MM.1S (cell line): ENCODE results near the gene MYO1E.

Experiments used
- DNase-seq: peaks from one replicate; pipeline ENCODE4 v3.0.0-alpha.2; 2015
- H2AFZ ChIP-seq: fragments of 300-600 bp; sonication (generic); 2 replicates; pipeline ENCODE4 v1.6.0; 2016; ENCODE audit warnings: antibody characterized with exemption, low read length
- H3F3A ChIP-seq: fragments of 300-600 bp; sonication (generic); 2 replicates; pipeline ENCODE4 v1.6.1; 2016; ENCODE audit warnings: mild to moderate bottlenecking, antibody characterized with exemption, low read length, moderate library complexity, mixed read lengths; ENCODE audit not compliant: insufficient read depth
- H3K27ac ChIP-seq: fragments of 300-600 bp; sonication (generic); 2 replicates; pipeline ENCODE4 v1.5.1; 2016; ENCODE audit warnings: mild to moderate bottlenecking, low read length
- H3K27me3 ChIP-seq: fragments of 300-600 bp; sonication (generic); replicated peaks from 2 replicates; pipeline ENCODE4 v1.6.0; 2016; ENCODE audit warnings: low read length; ENCODE audit not compliant: insufficient read depth
- H3K36me3 ChIP-seq: fragments of 300-600 bp; sonication (generic); replicated peaks from 2 replicates; pipeline ENCODE4 v1.6.1; 2016; ENCODE audit warnings: mild to moderate bottlenecking, low read length, mixed read lengths; ENCODE audit not compliant: insufficient read depth
- H3K4me1 ChIP-seq: fragments of 300-600 bp; sonication (generic); 2 replicates; pipeline ENCODE4 v1.6.1; 2016; ENCODE audit warnings: low read length, mixed read lengths
- H3K4me2 ChIP-seq: fragments of 300-600 bp; sonication (generic); 2 replicates; pipeline ENCODE4 v1.6.0; 2016; ENCODE audit warnings: low read depth, low read length
- H3K4me3 ChIP-seq: fragments of 300-600 bp; sonication (generic); 2 replicates; pipeline ENCODE4 v1.5.1; 2016; ENCODE audit warnings: low read length, mixed read lengths
- H3K79me2 ChIP-seq: fragments of 300-600 bp; sonication (generic); 2 replicates; pipeline ENCODE4 v1.6.1; 2016; ENCODE audit warnings: mixed run types, low read length, mixed read lengths
- H3K9ac ChIP-seq: fragments of 300-600 bp; sonication (generic); 2 replicates; pipeline ENCODE4 v1.6.1; 2016; ENCODE audit warnings: low read length, mixed read lengths
- H3K9me2 ChIP-seq: fragments of 300-600 bp; sonication (generic); replicated peaks from 2 replicates; pipeline ENCODE4 v1.6.1; 2016; ENCODE audit warnings: mild to moderate bottlenecking, low read length, mixed read lengths; ENCODE audit not compliant: insufficient read depth
- H3K9me3 ChIP-seq: fragments of 300-600 bp; sonication (generic); replicated peaks from 2 replicates; pipeline ENCODE4 v1.6.1; 2016; ENCODE audit warnings: mild to moderate bottlenecking, low read length, mixed read lengths; ENCODE audit not compliant: insufficient read depth
- H4K20me1 ChIP-seq: fragments of 300-600 bp; sonication (generic); 2 replicates; pipeline ENCODE4 v1.6.1; 2016; ENCODE audit warnings: mild to moderate bottlenecking, low read length, moderate library complexity, mixed read lengths; ENCODE audit not compliant: insufficient read depth
- EZH2 ChIP-seq: fragments of 300-600 bp; sonication (generic); optimal IDR thresholded peaks from 2 replicates; pipeline ENCODE3; 2017; ENCODE audit warnings: low read depth, mild to moderate bottlenecking, antibody characterized with exemption, low read length, mixed read lengths
- EZH2phosphoT487 ChIP-seq: fragments of 300-600 bp; sonication (generic); IDR thresholded peaks from 2 replicates; pipeline ENCODE4 v1.6.1; 2018; ENCODE audit warnings: antibody characterized with exemption, low read length
- TF ChIP-seq, protein P1 (sequence below): fragments of 300-600 bp; sonication (generic); IDR thresholded peaks from 2 replicates; pipeline ENCODE4 v1.5.1; 2016; ENCODE audit warnings: antibody characterized with exemption, low read length, mixed read lengths

MYO1E gene

DNA sequence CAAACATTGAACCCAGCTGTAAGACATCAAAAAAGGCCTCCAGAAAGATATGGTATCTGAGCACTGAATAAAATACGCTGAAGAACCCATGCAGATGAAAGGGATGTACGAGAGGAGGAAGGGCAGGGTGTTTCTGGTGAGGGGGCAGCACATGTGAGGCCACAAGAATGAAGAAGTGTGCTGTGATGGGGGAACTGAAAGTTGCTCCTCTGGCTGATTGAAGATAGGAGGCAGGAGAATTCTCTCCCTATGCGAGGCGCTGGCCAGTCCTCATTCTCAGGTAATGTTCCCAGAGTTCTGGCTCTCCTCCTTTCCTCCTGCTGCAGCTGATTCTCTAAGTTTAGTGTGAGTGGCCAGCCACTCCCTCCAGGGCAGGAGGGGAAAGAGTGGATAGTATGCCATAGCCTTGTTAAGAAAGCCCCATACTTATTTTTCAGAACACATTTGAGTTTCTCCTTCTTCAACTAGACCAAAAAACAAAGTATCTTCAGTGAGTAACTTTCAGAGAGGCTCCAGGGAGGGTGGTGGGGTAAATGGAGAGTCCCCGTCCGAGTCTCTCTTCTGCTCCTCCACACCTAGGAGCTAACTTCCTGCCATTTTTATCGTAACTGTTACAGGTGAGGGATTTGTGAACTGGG lies 26.9 kb upstream of the MYO1E start:
- no peaks in the 10 kb centered on the region for H3K9me3 ChIP-seq
- no peaks in the 10 kb centered on the region for H3K79me2 ChIP-seq
- TF ChIP-seq, protein P1, sequence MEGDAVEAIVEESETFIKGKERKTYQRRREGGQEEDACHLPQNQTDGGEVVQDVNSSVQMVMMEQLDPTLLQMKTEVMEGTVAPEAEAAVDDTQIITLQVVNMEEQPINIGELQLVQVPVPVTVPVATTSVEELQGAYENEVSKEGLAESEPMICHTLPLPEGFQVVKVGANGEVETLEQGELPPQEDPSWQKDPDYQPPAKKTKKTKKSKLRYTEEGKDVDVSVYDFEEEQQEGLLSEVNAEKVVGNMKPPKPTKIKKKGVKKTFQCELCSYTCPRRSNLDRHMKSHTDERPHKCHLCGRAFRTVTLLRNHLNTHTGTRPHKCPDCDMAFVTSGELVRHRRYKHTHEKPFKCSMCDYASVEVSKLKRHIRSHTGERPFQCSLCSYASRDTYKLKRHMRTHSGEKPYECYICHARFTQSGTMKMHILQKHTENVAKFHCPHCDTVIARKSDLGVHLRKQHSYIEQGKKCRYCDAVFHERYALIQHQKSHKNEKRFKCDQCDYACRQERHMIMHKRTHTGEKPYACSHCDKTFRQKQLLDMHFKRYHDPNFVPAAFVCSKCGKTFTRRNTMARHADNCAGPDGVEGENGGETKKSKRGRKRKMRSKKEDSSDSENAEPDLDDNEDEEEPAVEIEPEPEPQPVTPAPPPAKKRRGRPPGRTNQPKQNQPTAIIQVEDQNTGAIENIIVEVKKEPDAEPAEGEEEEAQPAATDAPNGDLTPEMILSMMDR, result no peak
- TF ChIP-seq EZH2phosphoT487 (no peak), EZH2 (no peak)
- no peaks in the 10 kb centered on the region for H3F3A ChIP-seq
- H3K4me3 ChIP-seq, result no peak overlapping the region
- H3K27me3 ChIP-seq, result no peaks in the 10 kb centered on the region
- no peak overlapping the region for H2AFZ ChIP-seq
- H3K36me3 ChIP-seq, result no peaks in the 10 kb centered on the region
- H4K20me1 ChIP-seq, result no peaks in the 10 kb centered on the region
- H3K9me2 ChIP-seq, result no peaks in the 10 kb centered on the region
- no peak overlapping the region for H3K9ac ChIP-seq
- H3K4me1 ChIP-seq, result peaks cover 3% of the 10 kb centered on the region; the same call in 1 of the 2 replicates
- no peak overlapping the region for H3K27ac ChIP-seq
- H3K4me2 ChIP-seq, result peak overlapping the region; percentile 41; the same call in 1 of the 2 replicates
- no peak for DNase-seq

- H3K9ac ChIP-seq, result no peak overlapping the region
- H4K20me1 ChIP-seq, result no peaks in the 10 kb centered on the region
- no peaks in the 10 kb centered on the region for H3K9me2 ChIP-seq
- H3K27ac ChIP-seq, result no peak overlapping the region
- H3K27me3 ChIP-seq, result no peaks in the 10 kb centered on the region
- H3F3A ChIP-seq, result no peaks in the 10 kb centered on the region
- no peaks in the 10 kb centered on the region for H3K79me2 ChIP-seq
- no peak for DNase-seq
- no peaks in the 10 kb centered on the region for H3K36me3 ChIP-seq
- peaks cover 3% of the 10 kb centered on the region; the same call in 1 of the 2 replicates for H3K4me1 ChIP-seq
- TF ChIP-seq EZH2 (no peak), EZH2phosphoT487 (no peak)
- TF ChIP-seq, protein P1, result no peak
- H3K4me2 ChIP-seq, result no peak overlapping the region
- no peak overlapping the region for H3K4me3 ChIP-seq
- no peak overlapping the region for H2AFZ ChIP-seq
- no peaks in the 10 kb centered on the region for H3K9me3 ChIP-seq
Observed at GRCh38 chr15:59398220-59398619, 25.5 kb upstream of the MYO1E start.

GRCh38 chr15:59396679-59397078 lies 24.0 kb upstream of the MYO1E start:
- no peaks in the 10 kb centered on the region for H4K20me1 ChIP-seq
- no peak overlapping the region for H3K27ac ChIP-seq
- no peak for DNase-seq
- no peaks in the 10 kb centered on the region for H3K79me2 ChIP-seq
- H3K4me2 ChIP-seq, result no peak overlapping the region
- no peak overlapping the region for H3K4me3 ChIP-seq
- TF ChIP-seq EZH2, result no peak
- TF ChIP-seq, protein P1, result no peak
- no peak for TF ChIP-seq EZH2phosphoT487
- H3K27me3 ChIP-seq, result no peaks in the 10 kb centered on the region
- H3K36me3 ChIP-seq, result no peaks in the 10 kb centered on the region
- peaks cover 3% of the 10 kb centered on the region; the same call in 1 of the 2 replicates for H3K4me1 ChIP-seq
- H3K9me3 ChIP-seq, result no peaks in the 10 kb centered on the region
- no peaks in the 10 kb centered on the region for H3K9me2 ChIP-seq
- H2AFZ ChIP-seq, result no peak overlapping the region
- no peaks in the 10 kb centered on the region for H3F3A ChIP-seq
- no peak overlapping the region for H3K9ac ChIP-seq
